T-helper 2 cell treated with Interferon-gamma antibody and Interleukin-4, amounts not matched to agents 5 μg/mL and 100 μg/mL, for 36 hours (primary cell): ENCODE results near the gene RHOT2.

ENCODE experiments used
- DNase-seq: peaks from one replicate; pipeline ENCODE4 v3.0.0; 2021; ENCODE audit warnings: low spot score
- H3K27ac Mint-ChIP-seq: one replicate; pipeline ENCODE4 v1.8.0; 2021; ENCODE audit warnings: mild to moderate bottlenecking, mixed read lengths
- H3K27me3 Mint-ChIP-seq: one replicate; pipeline ENCODE4 v1.8.0; 2021; ENCODE audit warnings: low read depth, mixed read lengths
- H3K36me3 Mint-ChIP-seq: one replicate; pipeline ENCODE4 v1.8.0; 2021; ENCODE audit warnings: low read depth, mixed read lengths
- H3K4me1 Mint-ChIP-seq: one replicate; pipeline ENCODE4 v1.8.0; 2021; ENCODE audit warnings: low read depth, mixed read lengths
- H3K4me3 Mint-ChIP-seq: one replicate; pipeline ENCODE4 v1.8.0; 2022; ENCODE audit warnings: mild to moderate bottlenecking, moderate library complexity, mixed read lengths
- H3K9me3 Mint-ChIP-seq: one replicate; pipeline ENCODE4 v1.8.0; 2021; ENCODE audit warnings: mixed read lengths

The RHOT2 gene

DNA sequence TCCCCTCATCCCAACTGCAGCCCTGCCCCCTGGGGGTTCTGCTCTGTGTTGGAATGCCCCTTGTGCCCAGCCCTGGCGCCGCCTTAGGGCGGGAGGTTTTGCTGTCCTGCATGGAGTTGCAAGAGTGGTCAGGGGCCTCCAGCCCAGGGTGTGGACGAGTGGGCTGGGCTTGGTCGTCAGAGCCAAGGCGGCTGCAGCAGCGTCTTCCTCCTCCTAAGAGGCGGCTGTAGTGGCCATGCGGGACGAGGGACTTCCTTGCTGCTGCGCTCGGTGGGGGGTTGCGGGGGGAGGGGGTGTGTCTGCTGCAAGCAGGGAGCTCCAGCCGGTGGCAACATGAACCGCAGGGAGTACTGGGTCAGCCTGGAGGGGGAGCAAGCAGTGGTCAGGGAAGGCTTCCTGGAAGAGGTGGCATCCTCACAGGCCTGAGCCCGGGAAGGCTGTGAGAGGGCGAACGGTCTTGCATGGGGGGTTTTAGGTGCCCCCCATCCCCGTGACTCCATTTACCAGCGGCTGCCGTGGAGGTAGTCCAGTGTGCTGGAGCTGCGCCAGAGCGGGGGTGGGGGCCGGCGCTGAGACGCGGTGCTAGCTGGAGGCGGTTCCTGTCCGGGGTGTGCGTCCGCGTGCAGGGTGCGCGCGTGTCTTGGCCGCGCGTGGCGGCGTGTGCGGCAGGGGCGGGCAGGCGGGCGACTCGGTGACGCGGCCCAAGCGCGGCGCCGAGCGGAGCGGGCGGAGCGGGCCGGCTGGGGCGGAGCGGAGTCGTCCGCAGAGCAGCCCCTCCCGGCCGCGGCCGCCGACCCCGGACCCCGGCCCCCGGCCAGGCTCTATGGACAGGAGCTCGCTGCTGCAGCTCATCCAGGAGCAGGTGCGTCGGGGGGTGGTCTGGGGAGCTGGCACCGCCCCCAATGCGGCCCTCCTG, 7.3 kb downstream of the RHOT2 start, which contains the start of gene RHBDL1:
TSS of gene RHBDL1 (plus strand) at position 704 of the 916 bp plus-strand sequence. CDS start at position 824, 120 bp downstream.
- Mint-ChIP-seq H3K36me3 (peaks cover 3% of the 10 kb centered on the region), H3K27me3 (peaks cover 4% of the 10 kb centered on the region), H3K4me3 (no peak within 1 kb of the TSS), H3K4me1 (peaks cover 3% of the 10 kb centered on the region), H3K27ac (no peak within 1 kb of the TSS), H3K9me3 (no peaks in the 10 kb centered on the region)
- no peak for DNase-seq

DNA sequence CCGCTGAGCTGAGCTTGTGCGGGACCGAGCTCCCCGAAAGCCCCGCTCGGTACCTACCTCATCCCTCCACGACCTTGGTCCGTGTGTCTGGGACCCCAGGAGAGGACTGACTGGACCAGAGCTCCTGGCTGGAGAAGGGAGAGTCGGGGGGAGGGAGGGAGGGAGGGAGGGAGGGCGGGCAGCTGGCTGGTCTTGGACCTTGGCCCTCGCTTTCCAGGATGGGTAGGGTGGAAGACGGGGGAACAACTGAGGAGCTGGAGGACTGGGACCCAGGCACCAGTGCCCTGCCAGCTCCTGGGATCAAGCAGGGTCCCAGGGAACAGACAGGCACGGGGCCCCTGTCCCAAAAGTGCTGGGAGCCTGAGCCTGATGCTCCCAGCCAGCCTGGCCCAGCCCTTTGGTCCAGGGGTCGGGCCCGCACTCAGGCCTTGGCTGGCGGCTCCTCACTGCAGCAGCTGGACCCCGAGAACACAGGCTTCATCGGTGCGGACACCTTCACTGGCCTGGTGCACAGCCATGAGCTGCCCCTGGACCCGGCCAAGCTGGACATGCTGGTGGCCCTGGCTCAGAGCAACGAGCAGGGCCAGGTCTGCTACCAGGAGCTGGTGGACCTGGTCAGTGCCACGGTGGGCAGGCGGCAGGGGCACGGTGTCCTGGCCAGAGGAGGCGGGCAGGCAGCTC, 8.1 kb downstream of the RHOT2 start:
- DNase-seq: no peak
- Mint-ChIP-seq H3K4me1 (peaks cover 4% of the 10 kb centered on the region), H3K4me3 (no peak overlapping the region)

DNA sequence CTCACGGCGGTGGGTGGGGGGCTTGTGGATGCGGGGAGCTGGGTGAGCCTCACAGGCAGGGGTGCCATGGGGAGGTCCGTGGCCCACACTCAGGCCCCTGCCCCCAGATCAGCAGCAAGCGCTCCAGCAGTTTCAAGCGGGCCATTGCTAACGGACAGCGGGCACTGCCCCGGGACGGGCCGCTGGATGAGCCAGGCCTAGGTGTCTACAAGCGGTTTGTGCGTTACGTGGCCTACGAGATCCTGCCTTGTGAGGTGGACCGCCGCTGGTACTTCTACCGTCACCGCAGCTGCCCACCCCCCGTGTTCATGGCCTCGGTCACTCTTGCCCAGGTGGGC, 8.6 kb downstream of the RHOT2 start:
- H3K27me3 Mint-ChIP-seq: peaks cover 4% of the 10 kb centered on the region
- peaks cover 4% of the 10 kb centered on the region for H3K4me1 Mint-ChIP-seq
- no peak for DNase-seq
- no peak overlapping the region for H3K27ac Mint-ChIP-seq
- H3K4me3 Mint-ChIP-seq: no peak overlapping the region
- H3K36me3 Mint-ChIP-seq: peaks cover 8% of the 10 kb centered on the region
- no peaks in the 10 kb centered on the region for H3K9me3 Mint-ChIP-seq

More for the DNA sequence above, 8.1 kb downstream of the RHOT2 start:
- Mint-ChIP-seq H3K27me3 (peaks cover 4% of the 10 kb centered on the region), H3K27ac (no peak overlapping the region), H3K36me3 (peaks cover 5% of the 10 kb centered on the region), H3K9me3 (no peaks in the 10 kb centered on the region)

DNA sequence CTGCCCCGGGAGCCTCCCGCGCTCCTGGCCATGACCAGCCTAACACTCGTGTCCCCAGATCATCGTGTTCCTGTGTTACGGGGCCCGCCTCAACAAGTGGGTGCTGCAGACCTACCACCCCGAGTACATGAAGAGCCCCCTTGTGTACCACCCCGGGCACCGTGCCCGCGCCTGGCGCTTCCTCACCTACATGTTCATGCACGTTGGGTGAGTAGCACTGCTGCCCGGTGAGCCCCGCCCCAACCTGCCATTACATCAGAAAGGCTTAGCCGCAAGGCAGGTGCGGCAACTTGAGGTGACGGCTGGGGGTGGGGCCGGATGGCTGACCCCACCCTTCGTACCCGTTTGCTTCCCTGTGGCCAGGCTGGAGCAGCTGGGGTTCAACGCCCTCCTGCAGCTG, 9.0 kb downstream of the RHOT2 start:
- Mint-ChIP-seq H3K27me3 (peaks cover 4% of the 10 kb centered on the region), H3K36me3 (peaks cover 12% of the 10 kb centered on the region), H3K27ac (no peak overlapping the region), H3K4me3 (no peak overlapping the region), H3K9me3 (no peaks in the 10 kb centered on the region), H3K4me1 (peaks cover 4% of the 10 kb centered on the region)
- DNase-seq: no peak

DNA sequence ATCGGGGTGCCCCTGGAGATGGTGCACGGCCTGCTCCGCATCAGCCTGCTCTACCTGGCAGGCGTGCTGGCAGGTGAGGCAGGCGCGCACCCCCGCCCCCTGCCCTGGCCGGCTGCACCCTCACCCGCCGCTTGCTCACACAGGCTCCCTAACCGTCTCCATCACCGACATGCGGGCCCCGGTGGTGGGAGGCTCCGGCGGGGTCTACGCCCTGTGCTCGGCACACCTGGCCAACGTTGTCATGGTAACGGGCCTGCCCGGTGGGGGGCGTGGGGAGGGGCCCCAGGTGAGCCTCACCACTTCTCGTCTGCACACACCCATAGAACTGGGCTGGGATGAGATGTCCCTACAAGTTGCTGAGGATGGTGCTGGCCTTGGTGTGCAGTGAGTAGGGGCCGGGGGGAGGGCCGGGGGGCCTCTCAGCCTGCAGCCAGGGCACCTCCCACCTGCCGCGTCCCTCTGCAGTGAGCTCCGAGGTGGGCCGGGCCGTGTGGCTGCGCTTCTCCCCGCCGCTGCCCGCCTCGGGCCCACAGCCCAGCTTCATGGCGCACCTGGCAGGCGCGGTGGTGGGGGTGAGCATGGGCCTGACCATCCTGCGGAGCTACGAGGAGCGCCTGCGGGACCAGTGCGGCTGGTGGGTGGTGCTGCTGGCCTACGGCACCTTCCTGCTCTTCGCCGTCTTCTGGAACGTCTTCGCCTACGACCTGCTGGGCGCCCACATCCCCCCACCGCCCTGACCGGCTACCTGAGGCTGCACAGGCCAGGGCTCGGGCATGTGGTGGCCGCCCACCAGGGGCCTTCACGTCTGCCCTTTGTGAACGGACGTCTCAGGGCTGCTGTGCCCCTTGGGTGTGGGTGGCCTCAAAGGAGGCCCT, 9.6 kb downstream of the RHOT2 start:
- Mint-ChIP-seq H3K4me3 (no peak overlapping the region), H3K9me3 (no peaks in the 10 kb centered on the region), H3K27me3 (peaks cover 4% of the 10 kb centered on the region), H3K27ac (no peak overlapping the region), H3K36me3 (peaks cover 17% of the 10 kb centered on the region), H3K4me1 (peaks cover 8% of the 10 kb centered on the region)
- DNase-seq: no peak

DNA sequence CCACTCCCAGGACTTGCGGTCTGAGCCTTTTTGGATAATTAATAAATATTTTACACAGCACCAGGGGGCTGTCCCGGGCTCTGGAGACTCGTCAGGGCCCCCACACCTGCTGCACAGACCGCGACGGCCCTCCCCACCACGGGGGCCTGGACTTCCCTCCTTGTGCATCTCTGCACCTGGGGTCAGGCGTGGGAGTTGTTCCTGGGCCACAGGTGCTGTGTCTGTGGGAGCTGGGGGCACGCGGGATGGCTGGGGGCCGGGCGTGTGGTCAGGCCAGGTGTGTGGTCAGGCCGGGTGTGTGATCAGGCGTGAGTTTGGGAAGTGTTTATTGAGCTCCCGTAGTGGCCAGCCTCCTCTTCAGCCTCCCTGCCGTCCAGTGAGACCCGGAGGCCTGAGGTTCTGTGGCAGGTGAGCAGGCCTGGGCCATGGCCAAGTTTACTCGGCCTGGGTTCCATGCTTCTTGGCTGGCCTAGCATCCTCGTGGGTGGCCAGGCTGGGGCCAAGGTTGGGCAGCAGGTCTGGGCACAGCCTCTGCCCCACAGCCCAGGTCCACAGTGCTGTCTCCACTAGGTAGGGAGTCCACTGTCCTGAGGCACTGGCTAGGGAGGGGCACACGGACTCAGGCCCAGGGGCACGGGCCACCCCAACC, 10.4 kb downstream of the RHOT2 start:
- Mint-ChIP-seq H3K27ac (no peak overlapping the region), H3K4me1 (peaks cover 9% of the 10 kb centered on the region), H3K36me3 (peaks cover 15% of the 10 kb centered on the region), H3K27me3 (peaks cover 4% of the 10 kb centered on the region), H3K9me3 (no peaks in the 10 kb centered on the region), H3K4me3 (no peak overlapping the region)
- no peak for DNase-seq

DNA sequence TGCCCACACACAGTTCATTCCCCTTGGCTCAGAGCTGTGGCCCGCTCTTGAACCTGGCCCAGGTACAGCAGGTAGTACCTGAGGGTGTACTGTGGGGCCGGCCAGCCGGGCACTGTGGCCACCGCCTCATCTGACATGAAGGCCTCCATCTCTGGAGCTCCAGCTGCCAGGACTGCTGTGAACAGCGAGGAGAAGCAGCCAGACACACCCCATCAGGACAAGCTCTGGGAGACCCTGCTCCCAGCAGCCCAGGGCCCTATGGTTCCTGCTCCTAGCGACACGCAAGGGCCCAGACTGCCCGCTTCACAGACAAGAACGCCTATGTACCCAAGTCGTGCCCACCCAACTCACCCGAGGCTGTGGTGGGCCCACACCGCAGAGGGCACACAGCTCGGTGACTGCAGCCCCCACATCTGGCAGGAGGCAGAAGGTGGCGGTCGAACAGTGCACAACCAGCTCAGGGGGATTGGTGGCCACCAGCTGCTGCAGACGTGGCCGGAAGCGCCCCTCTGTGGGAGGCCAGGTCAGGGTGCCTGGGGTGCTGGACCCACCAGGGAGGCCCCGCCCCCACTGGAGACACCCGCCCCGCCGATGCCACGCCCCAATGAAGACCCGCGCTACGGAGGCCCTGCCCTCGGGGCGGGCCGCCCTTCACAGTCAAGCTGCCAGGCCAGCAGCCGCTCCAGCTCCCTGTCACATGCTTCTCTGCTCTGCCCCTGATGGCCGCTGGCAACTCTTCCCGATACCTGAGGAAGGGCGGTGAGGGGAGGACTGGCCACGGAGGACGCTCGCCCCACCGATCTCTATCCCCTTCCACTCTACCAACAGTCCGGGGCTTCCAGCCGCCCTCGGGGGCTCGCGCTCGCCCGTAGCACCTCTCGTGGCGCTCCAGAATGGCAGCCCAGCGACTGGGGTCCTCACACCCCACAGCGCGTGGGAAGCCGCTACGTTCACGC, 11.2 kb downstream of the RHOT2 start:
- Mint-ChIP-seq H3K9me3 (no peaks in the 10 kb centered on the region), H3K4me3 (peak overlapping the region; percentile 80), H3K27me3 (peaks cover 4% of the 10 kb centered on the region), H3K4me1 (peaks cover 12% of the 10 kb centered on the region), H3K27ac (no peak overlapping the region), H3K36me3 (peaks cover 15% of the 10 kb centered on the region)
- peak; percentile 38 for DNase-seq

DNA sequence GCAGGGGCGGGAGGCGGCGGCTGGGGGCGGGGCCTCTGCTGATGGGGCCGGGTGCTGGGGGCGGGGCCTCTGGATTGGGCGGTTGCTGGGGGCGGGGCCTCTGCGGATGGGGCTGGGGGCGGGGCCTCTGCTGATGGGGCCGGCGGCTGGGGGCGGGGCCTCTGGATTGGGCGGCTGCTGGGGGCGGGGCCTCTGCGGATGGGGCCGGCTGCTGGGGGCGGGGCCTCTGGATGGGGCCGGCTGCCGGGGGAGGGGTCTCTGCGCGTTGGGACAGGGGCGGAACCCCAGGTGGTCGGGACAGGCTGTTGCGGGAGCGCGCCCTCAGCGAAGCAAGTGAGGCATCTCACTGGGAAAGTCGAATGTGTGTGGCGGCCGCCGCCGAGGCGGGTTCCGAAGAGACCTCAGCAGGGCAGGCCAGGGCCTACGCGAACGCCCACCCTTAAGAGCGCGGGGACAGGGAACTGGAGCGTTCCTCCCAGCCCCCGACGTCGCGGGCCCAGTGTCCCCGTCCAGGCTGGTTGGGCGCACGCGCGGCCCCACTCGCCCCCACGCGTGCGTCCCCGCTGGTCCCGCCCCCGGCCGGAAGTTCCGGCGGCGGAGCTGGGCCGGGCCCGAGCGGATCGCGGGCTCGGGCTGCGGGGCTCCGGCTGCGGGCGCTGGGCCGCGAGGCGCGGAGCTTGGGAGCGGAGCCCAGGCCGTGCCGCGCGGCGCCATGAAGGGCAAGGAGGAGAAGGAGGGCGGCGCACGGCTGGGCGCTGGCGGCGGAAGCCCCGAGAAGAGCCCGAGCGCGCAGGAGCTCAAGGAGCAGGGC, 12.1 kb downstream of the RHOT2 start, which contains the start of gene STUB1:
TSS of gene STUB1 (plus strand) at position 597 of the 811 bp plus-strand sequence. CDS start at position 713, 116 bp downstream.
- no peaks in the 10 kb centered on the region for H3K9me3 Mint-ChIP-seq
- H3K4me1 Mint-ChIP-seq: peaks cover 12% of the 10 kb centered on the region
- peaks cover 3% of the 10 kb centered on the region for H3K27me3 Mint-ChIP-seq
- peaks cover 15% of the 10 kb centered on the region for H3K36me3 Mint-ChIP-seq
- peak within 1 kb of the TSS; percentile 77 for H3K27ac Mint-ChIP-seq
- DNase-seq: peak; percentile 86
- H3K4me3 Mint-ChIP-seq: peak within 1 kb of the TSS; percentile 83

DNA sequence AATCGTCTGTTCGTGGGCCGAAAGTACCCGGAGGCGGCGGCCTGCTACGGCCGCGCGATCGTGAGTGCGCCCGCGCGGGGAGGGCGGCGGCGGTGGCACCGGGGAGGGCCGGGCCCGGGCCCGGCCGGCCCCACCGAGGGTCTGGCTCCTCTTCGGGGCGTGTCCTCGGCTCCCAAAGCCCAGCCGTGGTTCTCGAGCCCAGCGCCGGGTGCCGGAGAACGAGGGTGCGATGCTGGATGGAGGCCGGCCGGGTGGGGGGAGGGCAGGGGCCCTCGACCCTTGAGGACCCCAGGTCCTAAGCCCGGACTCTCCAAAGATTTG, 12.7 kb downstream of the RHOT2 start:
- no peaks in the 10 kb centered on the region for H3K27me3 Mint-ChIP-seq
- H3K4me3 Mint-ChIP-seq: peak overlapping the region; percentile 77
- H3K4me1 Mint-ChIP-seq: peaks cover 12% of the 10 kb centered on the region
- peaks cover 15% of the 10 kb centered on the region for H3K36me3 Mint-ChIP-seq
- H3K9me3 Mint-ChIP-seq: no peaks in the 10 kb centered on the region
- H3K27ac Mint-ChIP-seq: no peak overlapping the region
- no peak for DNase-seq

DNA sequence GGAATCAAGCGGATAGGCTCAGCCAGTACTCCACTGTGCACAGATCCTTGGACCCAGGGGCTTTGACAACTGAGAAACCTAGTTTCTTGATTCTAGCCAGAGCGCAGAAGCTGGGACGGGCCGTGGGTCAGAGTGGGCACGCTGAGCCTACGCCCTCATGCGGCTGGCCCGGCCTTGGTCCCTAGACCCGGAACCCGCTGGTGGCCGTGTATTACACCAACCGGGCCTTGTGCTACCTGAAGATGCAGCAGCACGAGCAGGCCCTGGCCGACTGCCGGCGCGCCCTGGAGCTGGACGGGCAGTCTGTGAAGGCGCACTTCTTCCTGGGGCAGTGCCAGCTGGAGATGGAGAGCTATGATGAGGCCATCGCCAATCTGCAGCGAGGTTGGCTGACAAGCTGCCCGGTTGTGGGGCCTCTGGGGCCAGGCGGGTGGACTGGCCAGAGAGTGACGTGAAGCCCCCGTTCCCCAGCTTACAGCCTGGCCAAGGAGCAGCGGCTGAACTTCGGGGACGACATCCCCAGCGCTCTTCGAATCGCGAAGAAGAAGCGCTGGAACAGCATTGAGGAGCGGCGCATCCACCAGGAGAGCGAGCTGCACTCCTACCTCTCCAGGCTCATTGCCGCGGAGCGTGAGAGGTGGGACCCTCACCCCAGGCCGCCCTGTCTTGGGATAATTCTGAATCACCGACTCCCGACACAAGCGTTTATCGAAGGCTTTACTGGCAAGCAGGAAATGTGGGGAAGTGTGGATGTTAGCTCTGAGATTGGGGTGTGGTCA, 13.2 kb downstream of the RHOT2 start:
- H3K9me3 Mint-ChIP-seq: no peaks in the 10 kb centered on the region
- no peak overlapping the region for H3K27ac Mint-ChIP-seq
- H3K4me1 Mint-ChIP-seq: peaks cover 12% of the 10 kb centered on the region
- H3K36me3 Mint-ChIP-seq: peaks cover 15% of the 10 kb centered on the region
- no peaks in the 10 kb centered on the region for H3K27me3 Mint-ChIP-seq
- H3K4me3 Mint-ChIP-seq: peak overlapping the region; percentile 77
- no peak for DNase-seq

DNA sequence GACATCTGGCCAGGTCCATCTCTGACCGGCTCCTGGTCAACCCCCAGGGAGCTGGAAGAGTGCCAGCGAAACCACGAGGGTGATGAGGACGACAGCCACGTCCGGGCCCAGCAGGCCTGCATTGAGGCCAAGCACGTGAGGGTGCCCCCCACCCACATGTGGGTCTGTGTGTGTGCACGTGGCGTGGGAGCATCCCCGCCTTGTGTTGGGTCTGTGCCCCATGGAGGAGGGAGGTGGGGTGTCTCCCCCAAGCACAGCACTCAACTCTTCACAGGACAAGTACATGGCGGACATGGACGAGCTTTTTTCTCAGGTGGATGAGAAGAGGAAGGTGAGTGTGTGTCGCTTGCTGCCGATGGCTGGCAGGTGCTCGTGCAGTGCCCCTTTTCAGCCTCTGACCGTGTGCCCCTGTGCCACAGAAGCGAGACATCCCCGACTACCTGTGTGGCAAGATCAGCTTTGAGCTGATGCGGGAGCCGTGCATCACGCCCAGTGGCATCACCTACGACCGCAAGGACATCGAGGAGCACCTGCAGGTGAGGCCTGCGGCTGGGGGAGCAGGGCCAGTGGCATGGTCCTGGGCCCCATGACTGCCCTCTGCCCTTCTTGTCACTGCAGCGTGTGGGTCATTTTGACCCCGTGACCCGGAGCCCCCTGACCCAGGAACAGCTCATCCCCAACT, 14.0 kb downstream of the RHOT2 start:
- peaks cover 12% of the 10 kb centered on the region for H3K4me1 Mint-ChIP-seq
- peaks cover 15% of the 10 kb centered on the region for H3K36me3 Mint-ChIP-seq
- H3K4me3 Mint-ChIP-seq: peak overlapping the region; percentile 77
- no peak for DNase-seq
- H3K9me3 Mint-ChIP-seq: no peaks in the 10 kb centered on the region
- H3K27me3 Mint-ChIP-seq: no peaks in the 10 kb centered on the region
- no peak overlapping the region for H3K27ac Mint-ChIP-seq
